ENCODE data around the gene BEGAIN.

BEGAIN gene

GRCh38 chr14:100587086-100587762 lies at the start of gene BEGAIN:
BEGAIN (minus strand) TSS chr14:100587417; CDS start chr14:100587290, 127 bp downstream.
- DNase-seq = no peak

GRCh38 chr14:100636559-100636958 lies 49.3 kb upstream of the BEGAIN start:
- DNase-seq = no peak

DNA sequence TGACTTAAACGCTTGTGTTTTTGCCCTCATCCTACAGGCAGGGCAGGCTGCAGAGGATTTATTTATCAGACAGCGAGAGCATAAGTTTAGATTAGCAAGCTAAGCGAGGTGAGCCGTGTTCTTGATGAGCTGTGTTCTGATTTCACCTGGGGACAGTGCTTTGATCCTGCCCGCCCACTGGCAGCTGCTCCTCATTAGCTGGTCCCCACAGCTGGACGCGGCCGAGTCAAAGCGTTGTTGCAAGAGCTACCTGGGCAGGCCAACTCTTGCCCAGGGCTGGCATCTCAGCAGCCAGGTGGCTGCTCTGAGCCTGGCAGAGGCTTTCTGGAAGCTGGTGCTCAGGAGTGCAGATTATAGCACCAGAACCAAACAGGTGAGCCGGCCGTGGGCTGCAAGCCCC lies 46.8 kb upstream of the BEGAIN start:
- DNase-seq = no peak

DNA sequence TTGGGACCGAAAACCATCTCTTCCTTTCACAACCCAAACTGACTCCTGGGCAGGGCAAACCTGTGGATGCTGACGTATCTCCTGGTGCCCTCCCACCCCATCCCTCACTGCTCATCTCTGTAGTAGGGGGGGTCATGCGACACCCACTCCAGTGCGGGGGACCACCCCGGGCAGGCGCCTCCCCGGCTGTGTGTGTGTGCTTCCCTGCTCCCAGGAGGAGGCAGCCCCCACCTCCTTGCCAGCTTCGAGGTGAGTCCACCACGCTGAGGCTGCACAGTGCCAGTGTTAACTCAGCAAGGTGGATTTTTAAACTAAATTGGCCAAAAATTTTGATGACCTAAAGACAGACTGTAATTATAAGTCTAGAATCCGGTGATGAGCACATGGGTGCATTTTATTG lies 46.2 kb upstream of the BEGAIN start:
- no peak for DNase-seq

DNA sequence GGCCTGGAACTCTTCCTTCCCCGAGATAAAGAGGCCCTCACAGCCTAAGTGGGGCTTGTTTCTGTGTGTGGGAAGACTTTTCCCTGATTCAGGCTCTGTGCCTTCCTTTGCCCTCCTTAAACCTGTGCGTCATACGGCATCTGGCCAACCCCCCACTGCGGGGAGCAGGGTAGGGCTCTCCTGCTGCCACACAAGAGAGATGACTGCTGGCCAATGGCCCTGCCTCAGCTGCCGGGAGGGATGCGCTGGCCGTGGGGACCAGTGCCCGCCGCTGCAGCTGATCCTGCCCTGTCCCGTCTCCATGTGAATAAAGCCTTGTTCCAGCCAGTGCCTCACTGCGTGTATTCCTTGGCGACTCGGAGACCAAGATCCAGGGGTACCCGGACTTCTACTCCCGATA lies 42.5 kb upstream of the BEGAIN start:
- DNase-seq = no peak

DNA sequence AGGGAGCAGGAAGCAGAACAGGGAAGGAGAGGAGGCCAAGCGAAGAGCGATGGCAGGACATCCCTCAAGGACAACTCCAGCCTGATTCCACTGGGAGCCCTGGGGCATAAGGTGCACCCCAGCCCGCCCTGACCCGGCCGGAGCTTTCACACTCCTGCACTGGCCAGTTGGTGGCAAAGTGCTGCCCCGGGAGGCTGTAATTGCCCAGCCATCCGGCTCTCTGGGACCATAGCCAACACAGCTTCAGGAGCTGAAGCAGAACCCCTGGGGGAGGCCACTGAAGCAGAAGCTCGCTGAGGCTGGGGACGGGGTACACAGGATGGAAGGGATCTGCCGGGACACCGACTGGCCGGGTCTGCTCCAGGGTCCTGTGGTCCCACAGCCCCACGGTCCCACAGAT lies 41.9 kb upstream of the BEGAIN start:
- DNase-seq = no peak

DNA sequence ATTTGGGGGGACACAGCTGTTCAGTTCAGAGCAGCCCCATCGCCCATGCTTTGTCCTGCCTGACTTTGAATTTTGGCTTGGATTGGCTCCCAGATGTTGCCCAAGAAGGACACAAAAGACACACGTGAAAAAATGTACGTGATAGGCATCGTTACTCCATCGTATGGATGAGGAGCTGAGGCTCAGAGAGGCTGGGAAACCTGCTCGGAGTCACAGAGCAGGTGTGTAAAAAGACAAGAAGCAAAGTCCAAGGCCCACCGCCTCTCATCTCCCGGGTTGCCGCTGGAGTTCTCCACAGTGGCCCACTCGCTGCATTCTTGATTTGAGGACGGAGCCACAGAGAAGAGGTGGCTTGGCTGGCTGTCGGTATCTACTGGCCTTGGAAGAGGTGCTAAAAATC lies 41.0 kb upstream of the BEGAIN start:
- no peak for DNase-seq

DNA sequence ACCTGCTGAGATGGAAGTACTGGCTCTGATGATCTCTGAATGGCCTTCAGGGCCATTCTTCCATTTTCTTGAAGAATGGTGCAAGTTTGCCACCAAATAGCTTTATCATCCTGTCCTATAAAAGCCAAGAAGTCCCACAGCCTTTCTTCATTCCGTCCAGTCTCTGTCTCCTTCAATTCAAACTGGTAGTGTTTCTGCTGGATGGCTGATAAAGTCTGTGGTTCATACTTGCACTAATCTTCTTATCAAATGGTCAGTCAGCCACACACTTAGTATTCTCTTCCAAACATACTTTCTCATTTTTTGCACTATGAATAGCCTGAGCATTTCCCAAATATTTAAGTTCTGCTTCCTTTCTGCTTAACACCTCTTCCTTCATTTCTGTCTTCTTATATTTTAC lies 39.4 kb upstream of the BEGAIN start:
- DNase-seq = no peak

DNA sequence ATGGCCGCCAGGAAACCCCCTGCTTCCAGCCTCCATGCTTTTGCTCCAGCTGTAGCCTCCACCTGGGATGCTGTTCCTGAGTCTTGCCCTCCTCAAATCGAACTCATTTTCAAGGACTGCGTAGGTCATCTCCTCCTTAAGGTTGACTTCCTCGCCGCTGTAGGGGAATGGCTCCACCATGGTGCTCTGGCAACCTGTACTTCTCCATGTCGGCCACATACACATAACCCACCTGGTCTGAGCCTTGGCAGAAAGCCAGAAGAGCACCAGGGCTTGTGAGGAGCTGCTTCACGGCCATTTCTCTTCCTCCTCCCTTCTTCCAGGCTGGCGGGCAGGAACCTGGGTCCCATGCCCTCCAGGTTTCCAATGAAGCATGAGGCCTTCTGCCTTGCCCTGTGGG lies 36.7 kb upstream of the BEGAIN start:
- DNase-seq = no peak

DNA sequence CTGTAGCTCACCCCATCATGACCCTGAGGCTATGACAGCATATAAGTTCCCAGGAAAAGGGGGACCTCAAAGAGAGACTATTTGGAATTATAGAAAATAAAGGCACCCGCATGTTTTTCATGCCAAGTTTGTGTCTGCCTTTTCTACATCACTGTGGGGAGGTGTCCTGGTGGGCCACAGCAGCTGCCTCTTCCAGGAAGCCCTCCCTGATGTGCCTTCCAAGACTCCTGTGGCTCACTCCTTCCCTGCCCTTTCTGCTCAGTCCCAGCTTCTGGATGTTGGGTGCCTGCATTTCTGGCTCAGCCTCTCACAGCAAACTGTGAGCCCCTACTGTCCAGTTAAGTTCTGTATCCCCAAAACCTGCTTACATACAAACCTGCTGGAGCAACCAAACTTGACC lies 36.3 kb upstream of the BEGAIN start:
- no peak for DNase-seq

- no peak for DNase-seq
These were observed 35.7 kb upstream of the BEGAIN start for GRCh38 chr14:100622708-100623485.

DNA sequence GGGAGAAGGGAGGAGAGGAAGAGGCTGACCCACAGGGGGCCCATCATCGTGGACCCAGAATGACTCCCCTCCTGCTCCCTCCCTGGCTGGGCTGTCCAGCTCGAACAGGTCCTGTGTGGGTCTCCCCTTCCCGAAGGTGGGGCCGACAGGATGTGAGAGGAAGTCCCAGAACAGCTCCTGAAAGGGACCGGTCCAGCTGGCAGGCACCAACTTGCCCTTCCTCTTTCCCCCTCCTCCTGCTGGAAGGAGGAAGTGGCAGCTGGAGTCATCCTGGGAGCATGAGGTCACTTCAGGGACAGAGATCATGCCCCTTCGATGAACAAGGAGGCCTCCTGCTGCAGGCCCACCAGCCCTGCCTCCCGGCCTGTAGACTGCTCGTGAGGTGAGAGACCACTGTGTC lies 35.0 kb upstream of the BEGAIN start:
- no peak for DNase-seq

GRCh38 chr14:100621806-100622205 lies 34.6 kb upstream of the BEGAIN start:
- no peak for DNase-seq

GRCh38 chr14:100620255-100621100 lies 33.3 kb upstream of the BEGAIN start:
- DNase-seq = no peak

GRCh38 chr14:100619396-100620254 lies 32.4 kb upstream of the BEGAIN start:
- no peak for DNase-seq

DNA sequence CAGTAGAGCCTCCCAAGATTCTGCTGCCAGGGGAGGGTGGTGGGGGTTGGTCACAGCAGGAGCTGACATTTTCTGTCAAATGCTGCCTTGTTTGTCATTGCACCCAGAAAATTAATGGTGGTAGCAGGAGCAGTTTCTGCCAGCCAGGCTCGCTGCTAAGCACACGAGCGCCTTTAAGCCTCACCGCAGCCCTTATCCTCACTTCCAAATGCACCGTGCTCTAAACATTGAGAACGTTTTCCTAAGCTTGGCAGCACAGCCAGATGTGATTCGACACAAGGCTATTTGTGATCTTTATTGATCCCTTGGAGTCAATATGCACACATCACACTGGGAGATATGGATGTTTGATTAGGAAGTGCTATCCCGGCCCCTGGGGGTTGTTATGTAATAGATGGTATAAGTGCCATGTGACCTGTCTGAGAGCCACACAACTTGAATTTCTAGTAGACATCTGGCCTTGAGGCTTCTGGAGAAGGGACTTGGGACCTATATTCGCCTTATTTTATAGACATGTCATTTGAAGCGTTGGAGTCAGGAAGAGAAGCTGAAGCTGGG lies 31.6 kb upstream of the BEGAIN start:
- no peak for DNase-seq

- no peak for DNase-seq
These were observed 31.1 kb upstream of the BEGAIN start for GRCh38 chr14:100618318-100618693.

- no peak for DNase-seq
These were observed 30.4 kb upstream of the BEGAIN start for GRCh38 chr14:100617410-100618317.

GRCh38 chr14:100616854-100617409 lies 29.7 kb upstream of the BEGAIN start:
- DNase-seq = no peak

GRCh38 chr14:100615736-100616695 lies 28.8 kb upstream of the BEGAIN start:
- no peak for DNase-seq

All from activated naive CD4-positive, alpha-beta T cell (primary cell).